Fibroblast of lung (primary cell): Measurements from ENCODE around the gene STK36.

Experiments
- EZH2 ChIP-seq: IDR thresholded peaks from 2 replicates; pipeline ENCODE4 v1.5.1; 2012; ENCODE audit warnings: low read length, control low read depth, mild to moderate bottlenecking; ENCODE audit errors: missing control alignments
- TF ChIP-seq, protein P1 (sequence below), 2 donors: IDR thresholded peaks in 1 of 2; conservative IDR thresholded peaks in 1 of 2; 1 replicate in 1 of 2; 2 replicates in 1 of 2; pipeline ENCODE4 v1.5.1; 2011 to 2012; ENCODE audit warnings: low read length in 2 of 2, control low read depth in 1 of 2, inconsistent platforms in 1 of 2, low read depth in 1 of 2, mild to moderate bottlenecking in 1 of 2

DNA sequence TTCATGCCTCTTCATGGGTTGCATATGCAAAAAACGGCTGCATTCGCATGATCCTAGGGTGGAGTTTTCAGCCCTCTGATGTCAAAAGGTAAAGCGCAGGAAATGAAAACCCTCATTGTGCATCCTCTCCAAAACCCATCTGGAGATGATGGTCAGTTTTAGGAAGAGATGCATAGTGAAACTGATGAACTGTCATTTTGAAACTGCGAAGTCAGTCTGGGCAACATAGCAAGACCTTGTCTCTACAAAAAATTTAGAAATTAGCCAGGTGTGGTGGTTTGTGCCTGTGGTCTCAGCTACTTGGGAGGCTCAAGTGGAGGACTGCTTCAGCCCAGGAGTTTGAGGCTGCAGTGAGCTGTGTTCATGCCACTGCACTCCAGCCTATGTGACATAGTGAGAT is 36.2 kb downstream of the STK36 start:
- TF ChIP-seq EZH2: no peak
- TF ChIP-seq, protein P1, sequence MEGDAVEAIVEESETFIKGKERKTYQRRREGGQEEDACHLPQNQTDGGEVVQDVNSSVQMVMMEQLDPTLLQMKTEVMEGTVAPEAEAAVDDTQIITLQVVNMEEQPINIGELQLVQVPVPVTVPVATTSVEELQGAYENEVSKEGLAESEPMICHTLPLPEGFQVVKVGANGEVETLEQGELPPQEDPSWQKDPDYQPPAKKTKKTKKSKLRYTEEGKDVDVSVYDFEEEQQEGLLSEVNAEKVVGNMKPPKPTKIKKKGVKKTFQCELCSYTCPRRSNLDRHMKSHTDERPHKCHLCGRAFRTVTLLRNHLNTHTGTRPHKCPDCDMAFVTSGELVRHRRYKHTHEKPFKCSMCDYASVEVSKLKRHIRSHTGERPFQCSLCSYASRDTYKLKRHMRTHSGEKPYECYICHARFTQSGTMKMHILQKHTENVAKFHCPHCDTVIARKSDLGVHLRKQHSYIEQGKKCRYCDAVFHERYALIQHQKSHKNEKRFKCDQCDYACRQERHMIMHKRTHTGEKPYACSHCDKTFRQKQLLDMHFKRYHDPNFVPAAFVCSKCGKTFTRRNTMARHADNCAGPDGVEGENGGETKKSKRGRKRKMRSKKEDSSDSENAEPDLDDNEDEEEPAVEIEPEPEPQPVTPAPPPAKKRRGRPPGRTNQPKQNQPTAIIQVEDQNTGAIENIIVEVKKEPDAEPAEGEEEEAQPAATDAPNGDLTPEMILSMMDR (conservative IDR thresholded peaks at IDR 0.05 in 1 of 2, IDR thresholded peaks at IDR 0.05 in 1 of 2; ENCODE audit: low read depth in 1 of 2, low read length in 2 of 2): no peak
